GM18858 (cell line): ENCODE results near the gene CLDN24.

Experiments
- ATAC-seq: cut with Tn5 transposase; IDR thresholded peaks from one replicate; pipeline ENCODE4 v1.9.1; 2021; ENCODE audit not compliant: unreplicated experiment

The CLDN24 gene

GRCh38 chr4:183286590-183287308 is 35.5 kb downstream of the CLDN24 start:
- ATAC-seq = peak; percentile 13

GRCh38 chr4:183285886-183286285 is 36.3 kb downstream of the CLDN24 start:
- ATAC-seq = no peak

DNA sequence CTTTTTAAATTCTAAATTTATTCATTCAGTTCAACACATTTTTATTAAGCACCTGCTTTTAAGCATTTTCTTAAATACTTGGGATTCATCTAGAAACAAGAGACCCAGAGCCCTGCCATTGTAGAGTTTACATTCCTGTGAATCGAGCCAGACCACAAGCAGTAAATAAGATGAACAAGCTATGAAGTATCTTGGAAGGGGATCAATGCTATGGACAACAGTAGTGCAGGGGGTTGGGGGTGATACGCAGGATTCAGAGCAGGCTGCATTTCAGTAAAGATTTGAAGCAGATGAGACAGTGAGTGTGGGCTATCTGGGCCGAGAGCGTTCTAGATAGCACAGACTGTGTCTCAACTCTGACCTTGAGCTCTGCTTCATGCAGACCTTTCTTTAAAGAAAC is 37.3 kb downstream of the CLDN24 start:
- no peak for ATAC-seq

DNA sequence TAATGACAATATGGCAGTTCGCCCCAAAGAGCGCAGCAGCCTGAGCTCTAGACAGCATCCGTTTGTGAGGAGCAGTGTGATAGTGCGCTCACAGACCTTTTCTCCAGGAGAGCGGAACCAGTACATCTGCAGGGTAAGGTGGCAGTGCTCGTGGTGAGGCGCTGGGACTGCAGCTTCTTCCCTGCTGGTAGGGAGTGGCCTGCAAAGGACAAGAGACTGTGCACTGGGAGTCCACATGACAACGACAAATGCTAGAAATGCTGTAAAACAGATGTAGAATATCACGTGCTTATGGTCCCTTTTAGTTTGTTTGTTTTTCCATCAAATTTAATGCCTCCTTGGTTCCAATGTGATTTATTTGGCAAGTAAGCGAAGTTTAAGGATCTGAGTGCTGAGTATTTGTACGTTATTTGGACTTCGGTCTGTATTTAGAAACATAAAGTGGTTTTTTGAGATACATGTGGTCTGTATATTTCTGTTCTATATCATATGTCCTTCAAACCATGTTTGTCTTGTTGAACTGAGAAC is 37.9 kb downstream of the CLDN24 start:
- no peak for ATAC-seq

DNA sequence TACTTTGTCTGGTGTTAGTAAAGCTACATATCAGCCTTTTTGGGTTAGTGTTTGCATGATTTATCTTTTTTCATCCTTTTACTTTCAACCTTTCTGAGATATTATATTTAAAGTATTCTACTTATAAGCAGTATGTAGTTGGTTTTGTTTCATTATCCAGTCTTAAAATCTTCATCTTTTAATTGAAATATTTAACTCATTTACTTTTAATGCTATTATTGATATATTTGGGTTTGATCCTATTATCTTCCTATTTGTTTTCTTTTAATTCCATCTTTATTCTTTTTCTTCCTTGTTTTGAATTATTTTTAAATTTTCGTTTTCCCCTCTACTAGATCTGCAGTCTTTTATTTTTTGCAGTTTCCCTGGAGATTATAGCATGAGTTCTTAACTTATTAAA is 46.1 kb downstream of the CLDN24 start:
- ATAC-seq = no peak

DNA sequence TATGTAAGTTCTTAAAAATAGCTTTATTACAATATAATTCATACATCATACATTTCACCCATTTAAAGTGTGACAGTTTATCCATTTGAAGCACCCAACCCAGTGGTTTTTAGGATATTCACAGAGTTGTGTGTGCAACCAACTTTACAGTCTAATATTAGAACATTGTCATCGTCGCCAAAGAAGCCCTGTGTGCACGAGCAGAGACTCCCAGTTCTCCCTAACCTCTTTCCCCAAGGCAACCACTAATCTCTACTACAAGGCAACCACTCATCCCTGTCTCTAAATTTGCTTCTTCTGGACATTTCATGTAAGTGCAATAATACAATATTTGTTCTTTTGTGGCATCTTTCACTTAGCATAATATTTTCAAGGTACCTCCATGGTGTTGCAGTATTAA is 49.8 kb downstream of the CLDN24 start:
- no peak for ATAC-seq
